ENCODE measurements around the gene LHFPL2. TPM values are rescaled to one million over a fixed set of nuclear protein-coding genes. Genes with fewer than 3 reads are reported as not detected.

LHFPL2 gene
- total RNA-seq, 2 experiments from 2014 or later = 0.19 to 0.25 TPM

DNA sequence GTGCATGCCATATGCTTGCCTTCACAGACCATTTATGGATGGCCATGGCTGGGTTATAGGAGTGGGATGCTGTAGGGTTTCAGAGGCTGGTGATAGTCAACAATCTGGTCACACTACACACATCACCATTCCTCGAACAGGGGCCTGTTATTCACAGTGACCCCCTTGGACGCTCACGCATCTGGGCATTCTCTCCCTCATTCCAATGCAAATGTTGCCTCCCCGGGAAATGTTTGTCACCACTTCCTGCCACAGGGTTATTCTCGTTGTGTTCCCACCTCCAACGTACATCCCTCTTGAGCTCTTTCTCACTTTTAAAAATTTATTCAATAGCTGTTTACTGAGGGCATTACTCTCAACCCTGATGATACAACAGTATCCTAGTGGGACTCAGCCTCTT is 152.8 kb downstream of the LHFPL2 start:
- no peaks in the 10 kb centered on the region for H3K9me3 Mint-ChIP-seq
- H3K36me3 Mint-ChIP-seq (ENCODE audit: low read depth) = no peaks in the 10 kb centered on the region
- no peaks in the 10 kb centered on the region for H3K4me1 ChIP-seq (ENCODE audit: insufficient read depth, low read length)
- H3K4me3 ChIP-seq (ENCODE audit: low read length) = no peak overlapping the region
- ChIA-PET CTCF (no interaction called here), POLR2A (no interaction called here)
- DNase-seq (no peak), ATAC-seq (ENCODE audit: poor library complexity) (no peak)
- H3K27ac ChIP-seq (ENCODE audit: low read depth in 1 of 2, low read length in 2 of 2) = no peak overlapping the region
- TF ChIP-seq, protein P1, sequence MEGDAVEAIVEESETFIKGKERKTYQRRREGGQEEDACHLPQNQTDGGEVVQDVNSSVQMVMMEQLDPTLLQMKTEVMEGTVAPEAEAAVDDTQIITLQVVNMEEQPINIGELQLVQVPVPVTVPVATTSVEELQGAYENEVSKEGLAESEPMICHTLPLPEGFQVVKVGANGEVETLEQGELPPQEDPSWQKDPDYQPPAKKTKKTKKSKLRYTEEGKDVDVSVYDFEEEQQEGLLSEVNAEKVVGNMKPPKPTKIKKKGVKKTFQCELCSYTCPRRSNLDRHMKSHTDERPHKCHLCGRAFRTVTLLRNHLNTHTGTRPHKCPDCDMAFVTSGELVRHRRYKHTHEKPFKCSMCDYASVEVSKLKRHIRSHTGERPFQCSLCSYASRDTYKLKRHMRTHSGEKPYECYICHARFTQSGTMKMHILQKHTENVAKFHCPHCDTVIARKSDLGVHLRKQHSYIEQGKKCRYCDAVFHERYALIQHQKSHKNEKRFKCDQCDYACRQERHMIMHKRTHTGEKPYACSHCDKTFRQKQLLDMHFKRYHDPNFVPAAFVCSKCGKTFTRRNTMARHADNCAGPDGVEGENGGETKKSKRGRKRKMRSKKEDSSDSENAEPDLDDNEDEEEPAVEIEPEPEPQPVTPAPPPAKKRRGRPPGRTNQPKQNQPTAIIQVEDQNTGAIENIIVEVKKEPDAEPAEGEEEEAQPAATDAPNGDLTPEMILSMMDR (IDR thresholded peaks at IDR 0.05) = no peak
- H3K36me3 ChIP-seq (ENCODE audit: insufficient read depth, low read length) = no peaks in the 10 kb centered on the region
- H3K27me3 Mint-ChIP-seq = peaks cover 41% of the 10 kb centered on the region
- intact Hi-C loops (cut with DNase I, micrococcal nuclease) = no loop called here
- no peak overlapping the region for H3K4me3 Mint-ChIP-seq
- H3K4me1 Mint-ChIP-seq (ENCODE audit: low read depth) = no peaks in the 10 kb centered on the region
- no peak overlapping the region for H3K27ac Mint-ChIP-seq
- no peaks in the 10 kb centered on the region for H3K9me3 ChIP-seq (ENCODE audit: control insufficient read depth in 1 of 2, insufficient read depth in 1 of 2, low read length in 2 of 2)
- peaks cover 9 to 12% of the 10 kb centered on the region in 2 experiments for H3K27me3 ChIP-seq (ENCODE audit: control insufficient read depth in 1 of 2, insufficient read depth in 2 of 2, low read length in 2 of 2)

DNA sequence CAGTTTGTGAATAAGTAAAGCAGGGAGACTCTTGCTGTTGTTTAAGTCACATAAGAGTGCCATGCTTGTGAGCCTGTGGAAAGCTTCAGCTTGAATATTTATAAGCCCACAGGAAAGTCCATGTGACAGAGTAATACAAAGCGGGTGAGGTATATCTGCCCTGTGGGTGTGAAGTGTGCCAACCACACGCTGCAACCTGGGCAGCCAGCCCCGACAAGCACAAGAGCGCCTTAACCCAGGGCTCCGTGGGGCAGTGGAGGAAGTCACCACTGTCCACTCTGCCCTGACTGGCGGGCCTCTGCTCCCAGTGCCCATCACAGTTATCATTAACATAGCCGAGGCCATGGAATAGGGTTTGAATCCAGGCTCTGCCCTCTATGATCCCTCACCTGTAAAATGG is 155.9 kb downstream of the LHFPL2 start:
- Histone ChIP-seq H3K4me3 (ENCODE audit: low read length) (no peak overlapping the region), H3K27me3 (ENCODE audit: control insufficient read depth in 1 of 2, insufficient read depth in 2 of 2, low read length in 2 of 2) (no peaks in the 10 kb centered on the region), H3K4me1 (ENCODE audit: insufficient read depth, low read length) (no peaks in the 10 kb centered on the region), H3K9me3 (ENCODE audit: control insufficient read depth in 1 of 2, insufficient read depth in 1 of 2, low read length in 2 of 2) (no peaks in the 10 kb centered on the region), H3K36me3 (ENCODE audit: insufficient read depth, low read length) (no peaks in the 10 kb centered on the region), H3K27ac (ENCODE audit: low read depth in 1 of 2, low read length in 2 of 2) (no peak overlapping the region)
- H3K9me3 Mint-ChIP-seq = no peaks in the 10 kb centered on the region
- intact Hi-C loops (cut with DNase I, micrococcal nuclease) = no loop called here
- H3K36me3 Mint-ChIP-seq (ENCODE audit: low read depth) = peaks cover 14% of the 10 kb centered on the region
- no peak overlapping the region for H3K27ac Mint-ChIP-seq
- ChIA-PET CTCF (no interaction called here), POLR2A (no interaction called here)
- ATAC-seq (ENCODE audit: poor library complexity) = no peak
- H3K27me3 Mint-ChIP-seq = peaks cover 10% of the 10 kb centered on the region
- no peaks in the 10 kb centered on the region for H3K4me1 Mint-ChIP-seq (ENCODE audit: low read depth)
- TF ChIP-seq, protein P1 (IDR thresholded peaks at IDR 0.05) = no peak
- DNase-seq = no peak
- H3K4me3 Mint-ChIP-seq = no peak overlapping the region

DNA sequence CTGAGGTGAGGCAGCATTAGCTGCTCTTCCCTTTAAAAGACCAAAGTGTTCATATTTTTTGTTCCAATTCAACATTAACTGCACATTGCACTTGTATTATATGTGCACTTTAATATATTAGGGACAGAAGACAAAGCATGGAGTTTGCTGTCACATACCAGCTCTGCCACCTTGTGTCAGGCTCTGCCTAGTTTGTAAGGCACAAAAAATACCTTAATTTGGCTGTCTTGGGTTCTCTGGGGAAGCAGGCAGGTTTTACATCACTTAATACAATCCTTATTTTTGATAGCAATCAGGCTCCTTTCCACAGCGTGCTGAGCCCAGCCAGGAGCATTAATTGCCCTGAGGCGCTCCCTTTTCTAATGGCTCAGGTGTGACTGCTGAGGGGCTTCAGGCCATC is 156.3 kb downstream of the LHFPL2 start:
- TF ChIP-seq, protein P1 (IDR thresholded peaks at IDR 0.05) = no peak
- Mint-ChIP-seq H3K9me3 (no peaks in the 10 kb centered on the region), H3K27me3 (peaks cover 7% of the 10 kb centered on the region), H3K27ac (no peak overlapping the region), H3K4me3 (no peak overlapping the region), H3K4me1 (ENCODE audit: low read depth) (no peaks in the 10 kb centered on the region), H3K36me3 (ENCODE audit: low read depth) (peaks cover 14% of the 10 kb centered on the region)
- DNase-seq = no peak
- Histone ChIP-seq H3K4me1 (ENCODE audit: insufficient read depth, low read length) (no peaks in the 10 kb centered on the region), H3K27me3 (ENCODE audit: control insufficient read depth in 1 of 2, insufficient read depth in 2 of 2, low read length in 2 of 2) (no peaks in the 10 kb centered on the region), H3K27ac (ENCODE audit: low read depth in 1 of 2, low read length in 2 of 2) (no peak overlapping the region), H3K9me3 (ENCODE audit: control insufficient read depth in 1 of 2, insufficient read depth in 1 of 2, low read length in 2 of 2) (no peaks in the 10 kb centered on the region), H3K36me3 (ENCODE audit: insufficient read depth, low read length) (no peaks in the 10 kb centered on the region), H3K4me3 (ENCODE audit: low read length) (no peak overlapping the region)
- no peak for ATAC-seq (ENCODE audit: poor library complexity)
- ChIA-PET CTCF (no interaction called here), POLR2A (no interaction called here)
- intact Hi-C loops (cut with DNase I, micrococcal nuclease) = no loop called here
